ENCODE measurements around the gene DEAF1. TPM values are rescaled to one million over a fixed set of nuclear protein-coding genes. Genes with fewer than 3 reads are reported as not detected.

Gene DEAF1
- total RNA-seq, 1 donor from 2014 or later = 30.9 TPM

DNA sequence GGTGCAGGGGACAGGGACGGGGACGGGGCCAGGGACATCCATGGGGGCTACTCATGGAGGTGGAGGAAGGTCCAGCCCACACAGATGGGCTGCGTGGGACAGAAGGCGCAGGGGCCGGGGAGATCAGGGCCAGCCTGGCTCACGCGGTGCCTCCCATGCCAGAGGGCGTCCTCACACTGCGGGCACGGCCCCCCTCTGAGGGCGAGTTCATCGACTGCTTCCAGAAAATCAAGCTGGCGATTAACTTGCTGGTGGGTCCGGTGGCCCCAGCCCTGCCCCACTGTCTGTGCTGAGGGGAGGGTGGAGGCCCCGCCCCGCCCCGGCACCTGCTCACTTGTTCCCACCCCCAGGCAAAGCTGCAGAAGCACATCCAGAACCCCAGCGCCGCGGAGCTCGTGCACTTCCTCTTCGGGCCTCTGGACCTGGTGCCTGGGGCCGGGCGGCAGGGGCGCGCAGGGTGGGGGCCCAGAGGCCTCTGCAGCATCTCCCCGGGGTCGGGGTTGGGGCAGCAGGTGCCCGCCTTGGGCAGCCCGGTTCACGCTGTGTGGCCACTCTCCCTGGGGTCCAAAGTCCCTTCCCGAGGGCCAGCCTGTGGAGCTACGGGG, 26.8 kb upstream of the DEAF1 start:
- no peak for DNase-seq (ENCODE audit: low read depth in 2 of 2)

DNA sequence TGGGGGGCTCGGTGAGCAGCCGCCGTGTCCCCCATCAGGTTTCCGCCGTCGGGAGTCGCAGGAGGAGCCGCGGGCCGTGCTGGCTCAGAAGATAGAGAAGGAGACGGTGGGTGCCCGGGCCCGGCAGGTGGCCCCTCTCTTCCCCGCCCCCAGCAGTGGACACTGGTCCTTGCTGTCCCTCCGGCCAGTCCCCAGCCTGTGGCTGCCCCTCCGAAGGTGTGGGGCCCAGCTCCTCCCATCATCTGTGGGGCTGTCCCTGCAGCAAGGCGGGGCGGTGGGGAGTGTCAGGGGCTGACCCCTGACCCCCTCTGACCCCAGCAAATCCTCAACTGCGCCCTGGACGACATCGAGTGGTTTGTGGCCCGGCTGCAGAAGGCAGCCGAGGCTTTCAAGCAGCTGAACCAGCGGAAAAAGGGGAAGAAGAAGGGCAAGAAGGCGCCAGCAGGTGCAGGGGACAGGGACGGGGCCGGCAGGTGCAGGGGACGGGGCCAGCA, 26.3 kb upstream of the DEAF1 start:
- no peak for DNase-seq (ENCODE audit: low read depth in 2 of 2)

DNA sequence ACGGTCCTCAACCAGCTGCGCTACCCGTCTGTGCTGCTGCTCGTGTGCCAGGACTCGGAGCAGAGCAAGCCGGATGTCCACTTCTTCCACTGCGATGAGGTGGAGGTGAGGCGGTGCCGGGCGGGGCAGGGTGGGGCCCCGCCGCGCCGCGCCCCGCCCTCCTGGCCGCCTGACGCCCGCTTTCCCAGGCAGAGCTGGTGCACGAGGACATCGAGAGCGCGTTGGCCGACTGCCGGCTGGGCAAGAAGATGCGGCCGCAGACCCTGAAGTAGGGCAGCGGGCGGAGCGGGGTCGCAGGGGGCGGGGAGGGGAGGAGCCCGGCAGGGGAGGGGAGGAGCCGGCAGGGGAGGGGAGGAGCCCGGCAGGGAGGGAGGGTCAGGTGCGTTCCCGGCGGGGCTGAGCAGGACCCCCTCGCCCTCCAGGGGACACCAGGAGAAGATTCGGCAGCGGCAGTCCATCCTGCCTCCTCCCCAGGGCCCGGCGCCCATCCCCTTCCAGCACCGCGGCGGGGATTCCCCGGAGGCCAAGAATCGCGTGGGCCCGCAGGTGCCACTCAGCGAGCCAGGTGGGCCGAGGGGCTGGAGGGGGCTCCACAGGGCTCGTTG, 25.7 kb upstream of the DEAF1 start:
- DNase-seq (ENCODE audit: low read depth in 2 of 2) = peak; percentile 41 to 51

DNA sequence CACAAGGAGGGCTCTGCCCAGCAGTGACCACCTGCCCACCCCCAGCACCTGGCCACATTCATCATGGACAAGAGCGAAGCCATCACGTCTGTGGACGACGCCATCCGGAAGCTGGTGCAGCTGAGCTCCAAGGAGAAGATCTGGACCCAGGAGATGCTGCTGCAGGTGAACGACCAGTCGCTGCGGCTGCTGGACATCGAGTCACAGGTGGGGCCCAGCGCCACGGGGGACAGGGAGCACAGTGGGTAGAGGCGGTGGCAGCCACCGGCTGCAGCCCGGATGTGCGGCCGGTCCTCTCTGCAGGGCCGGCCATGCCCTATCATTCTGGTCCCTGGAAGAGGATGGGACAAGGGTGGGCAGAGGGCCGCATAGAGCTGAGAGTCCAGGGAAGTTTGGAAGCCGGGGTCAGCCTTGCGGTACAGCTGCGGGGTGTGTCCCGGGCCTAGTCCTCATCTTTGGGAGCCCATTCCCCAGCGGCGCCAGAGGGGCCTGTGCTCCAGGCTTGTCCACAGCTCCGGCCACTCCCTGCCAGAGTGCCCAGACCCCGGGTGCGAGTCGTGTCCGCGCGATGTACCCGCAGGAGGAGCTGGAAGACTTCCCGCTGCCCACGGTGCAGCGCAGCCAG, 25.1 kb upstream of the DEAF1 start:
- DNase-seq (ENCODE audit: low read depth in 2 of 2) = no peak

DNA sequence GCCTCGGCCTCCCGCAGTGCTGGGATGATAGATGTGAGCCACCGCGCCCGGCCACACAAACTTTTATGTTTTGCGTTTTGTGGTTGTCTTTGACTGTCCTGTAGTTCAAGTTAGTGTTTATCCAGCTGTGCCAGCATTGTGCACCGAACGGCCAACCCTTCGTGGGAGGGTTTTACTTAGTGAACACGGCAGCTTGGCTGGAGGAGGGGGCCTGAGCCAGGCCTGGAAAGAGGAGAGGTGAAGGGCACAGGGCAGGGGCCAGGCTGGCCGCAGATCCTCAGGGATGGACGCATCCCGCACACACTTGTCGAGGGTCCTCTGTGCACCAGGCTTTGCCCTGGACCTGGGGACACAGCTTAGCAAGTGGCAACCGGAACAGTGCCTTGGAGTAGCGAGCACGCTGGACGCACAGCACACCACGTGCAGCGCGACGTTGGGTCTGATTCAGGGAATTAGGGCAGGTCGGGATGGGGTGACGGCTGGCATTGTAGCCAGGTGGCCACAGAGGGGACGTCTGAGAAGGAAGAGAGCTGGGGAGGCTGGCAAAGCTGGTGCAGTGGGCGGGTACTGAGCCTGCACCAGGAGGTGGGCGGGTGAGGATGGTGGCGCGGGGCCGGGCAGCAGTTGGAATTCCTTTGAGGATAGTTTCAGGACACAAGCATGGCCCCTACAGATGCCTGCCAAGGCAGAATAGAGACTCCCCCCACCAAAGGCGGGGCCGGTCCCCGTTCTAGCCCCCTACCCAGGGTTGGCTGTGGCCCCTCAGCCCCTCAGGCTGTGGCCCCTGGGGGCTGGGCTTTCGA, 24.4 kb upstream of the DEAF1 start:
- no peak for DNase-seq (ENCODE audit: low read depth in 2 of 2)

DNA sequence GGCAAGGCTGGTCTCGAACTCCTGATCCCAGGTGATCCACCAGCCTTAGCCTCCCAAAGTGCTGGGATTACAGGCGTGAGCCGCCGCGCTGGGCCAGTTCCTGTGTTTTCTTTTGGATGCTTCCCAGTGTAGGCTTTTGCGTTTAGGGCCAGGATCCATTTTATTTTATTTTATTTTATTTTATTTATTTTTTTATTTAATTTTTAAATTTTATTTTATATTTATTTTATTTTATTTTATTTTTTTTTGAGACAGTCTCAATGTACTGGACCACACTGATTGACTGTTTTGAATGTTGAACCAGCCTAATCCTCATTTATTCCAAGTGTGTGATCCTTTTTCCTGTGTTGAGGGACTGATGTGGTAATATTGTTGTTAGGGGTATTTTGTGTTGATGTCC, 19.4 kb upstream of the DEAF1 start:
- DNase-seq (ENCODE audit: low read depth in 2 of 2) = no peak

DNA sequence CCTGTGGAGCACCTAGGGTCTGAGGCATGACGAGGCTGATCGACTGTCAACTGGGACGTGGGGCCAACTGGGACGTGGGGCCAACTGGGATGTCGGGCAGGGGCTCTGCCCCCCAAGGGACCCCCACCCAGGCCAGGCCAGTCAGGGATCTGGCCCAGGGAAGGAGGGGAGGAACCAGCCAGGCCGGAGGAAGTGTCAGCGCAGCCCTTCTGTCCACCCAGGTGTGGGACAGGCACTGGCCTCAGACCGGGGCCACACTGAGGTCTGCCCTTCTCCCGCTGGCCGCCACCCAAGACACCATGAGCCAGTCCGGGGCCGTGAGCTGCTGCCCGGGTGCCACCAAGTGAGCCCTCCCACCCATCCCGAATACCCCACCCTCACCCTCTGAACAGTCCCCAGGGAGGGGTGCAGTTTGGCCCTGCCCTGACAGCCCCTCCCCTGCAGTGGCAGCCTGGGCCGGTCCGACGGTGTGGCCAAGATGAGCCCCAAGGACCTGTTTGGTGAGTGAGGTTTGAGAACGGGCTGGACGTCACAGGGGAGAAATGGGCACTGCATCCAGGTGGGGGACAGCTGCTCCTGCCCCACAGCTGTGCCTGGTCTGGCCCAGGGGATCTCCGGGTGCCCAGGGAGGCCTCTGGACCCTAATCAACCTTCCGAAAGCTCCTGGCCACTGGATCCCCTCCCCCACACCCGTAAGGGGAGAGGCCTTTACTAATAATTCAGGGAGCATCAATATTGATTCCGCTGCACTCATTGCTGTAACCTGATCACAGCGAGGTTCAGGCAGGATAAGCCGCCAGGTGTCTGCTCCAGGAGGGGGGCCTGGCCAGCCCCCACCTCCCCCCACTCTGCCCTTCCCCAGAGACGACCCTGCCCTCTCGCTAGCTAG, 14.3 kb upstream of the DEAF1 start:
- DNase-seq (ENCODE audit: low read depth in 2 of 2) = no peak

DNA sequence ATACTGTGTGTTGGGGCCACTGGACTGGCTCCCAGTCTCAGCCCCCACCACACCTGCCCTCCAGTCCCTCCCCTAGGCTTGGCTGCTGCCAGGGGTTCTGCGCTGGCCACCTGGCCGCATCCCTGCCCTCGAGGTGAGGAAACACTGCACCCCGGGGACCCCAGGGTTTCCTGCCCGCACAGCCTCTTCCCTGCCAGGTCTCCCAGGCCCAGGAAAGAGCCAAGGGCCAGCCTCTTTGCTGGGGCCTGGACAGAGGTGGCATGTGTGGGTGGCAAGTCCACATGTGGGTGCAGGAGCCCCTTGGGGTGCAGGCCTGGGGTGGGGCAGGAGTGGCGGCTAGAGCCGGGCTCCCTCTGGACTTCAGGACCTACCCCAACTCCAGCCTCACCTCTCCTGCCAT, 13.5 kb upstream of the DEAF1 start:
- DNase-seq (ENCODE audit: low read depth in 2 of 2) = no peak

DNA sequence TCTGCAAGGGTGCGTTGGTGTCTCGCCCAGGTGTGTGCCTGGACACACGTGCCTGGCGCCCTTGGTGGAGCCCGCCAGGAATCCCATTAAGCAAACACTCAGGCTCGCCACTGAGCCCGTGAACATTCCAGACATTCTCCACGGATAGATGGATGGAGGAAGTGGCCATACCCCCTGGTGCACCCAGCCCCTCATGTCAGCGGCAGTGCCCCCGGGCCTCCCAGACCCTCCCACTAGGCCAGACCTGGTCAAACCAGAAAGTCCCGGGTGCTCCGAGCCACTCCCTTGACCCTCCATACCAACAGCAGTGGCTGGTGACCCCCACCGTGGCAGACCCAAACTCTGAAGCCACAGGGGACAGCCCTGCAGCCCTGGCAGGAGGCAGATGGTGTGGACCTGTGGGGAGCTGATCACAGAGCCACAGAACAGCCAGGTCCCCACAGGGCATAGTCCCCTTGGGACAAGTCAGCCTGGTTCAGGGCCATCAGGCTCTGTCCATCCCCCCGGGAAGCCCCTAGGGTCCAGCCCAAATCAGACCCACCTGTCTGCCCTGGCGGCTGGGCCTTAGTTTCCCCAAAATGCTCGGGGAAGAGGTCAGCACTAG, 12.9 kb upstream of the DEAF1 start:
- no peak for DNase-seq (ENCODE audit: low read depth in 2 of 2)

DNA sequence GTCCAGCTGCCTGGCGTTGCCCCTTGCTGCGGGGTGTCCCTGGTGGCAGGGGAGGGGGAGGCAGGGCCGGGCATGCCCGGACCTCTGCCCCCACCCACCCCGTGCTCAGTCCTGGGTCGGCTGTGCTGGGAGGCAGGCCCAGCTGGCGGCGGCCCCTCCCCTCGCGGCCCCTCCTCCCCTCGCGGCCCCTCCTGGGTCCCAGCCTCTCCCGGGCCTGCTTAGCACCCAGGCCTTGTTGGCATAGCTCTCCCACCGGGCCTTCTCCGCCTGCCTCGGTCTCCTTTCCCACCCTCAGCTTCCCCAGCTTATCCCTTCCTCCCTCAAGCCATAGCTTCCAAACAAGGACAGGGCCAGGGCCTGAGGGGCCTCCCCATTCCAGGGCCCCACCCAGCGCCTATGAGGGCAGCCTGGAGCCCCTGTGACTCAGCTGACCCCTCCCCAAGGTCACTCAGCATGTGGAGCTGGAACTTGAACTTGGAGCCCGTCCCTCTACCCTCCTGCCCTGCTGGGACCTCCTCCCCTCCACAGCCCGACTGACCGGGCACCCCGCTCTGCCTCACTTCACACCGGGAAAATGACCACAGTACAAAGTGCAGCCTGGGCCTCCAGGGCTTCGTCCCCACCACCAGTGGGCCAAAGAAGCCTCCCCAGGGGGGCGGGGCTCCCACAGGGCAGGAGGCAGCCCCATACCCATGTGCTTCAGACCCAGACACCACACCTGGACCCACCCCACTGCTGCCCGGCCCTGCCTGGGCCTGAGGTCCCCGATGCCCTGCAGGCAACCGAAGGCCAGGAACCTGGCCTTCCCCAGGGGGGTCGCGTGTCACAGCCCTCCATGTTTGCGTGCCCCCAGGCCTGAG, 12.2 kb upstream of the DEAF1 start:
- no peak for DNase-seq (ENCODE audit: low read depth in 2 of 2)

DNA sequence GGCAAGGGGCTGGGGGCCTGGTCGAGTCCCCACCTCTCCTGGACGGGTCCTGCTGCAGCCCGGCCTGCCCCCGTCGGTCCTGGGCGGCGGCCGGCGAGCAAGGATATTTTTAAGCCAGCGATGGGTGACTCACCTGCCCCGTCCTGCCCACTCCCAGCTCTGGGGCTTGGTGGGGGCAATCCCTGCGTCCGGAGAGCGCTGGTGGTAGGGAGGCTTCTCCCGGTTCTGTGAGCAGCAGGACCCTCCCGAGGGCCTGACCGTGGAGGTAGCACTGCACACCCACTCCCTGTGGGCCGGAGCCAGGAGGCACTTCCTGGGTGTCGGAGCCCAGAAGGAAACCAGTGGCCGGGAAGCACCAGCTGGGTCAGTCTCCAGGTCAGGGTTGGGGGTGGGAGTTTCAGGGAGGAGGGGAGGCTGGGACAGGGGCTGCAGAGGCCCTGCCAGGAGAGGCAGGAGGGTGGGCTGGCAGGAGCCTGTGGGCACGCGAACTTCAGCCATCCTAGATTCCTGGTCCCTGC, 11.5 kb upstream of the DEAF1 start:
- peak in 1 of 2 donors; percentile 37 for DNase-seq (ENCODE audit: low read depth in 2 of 2)

DNA sequence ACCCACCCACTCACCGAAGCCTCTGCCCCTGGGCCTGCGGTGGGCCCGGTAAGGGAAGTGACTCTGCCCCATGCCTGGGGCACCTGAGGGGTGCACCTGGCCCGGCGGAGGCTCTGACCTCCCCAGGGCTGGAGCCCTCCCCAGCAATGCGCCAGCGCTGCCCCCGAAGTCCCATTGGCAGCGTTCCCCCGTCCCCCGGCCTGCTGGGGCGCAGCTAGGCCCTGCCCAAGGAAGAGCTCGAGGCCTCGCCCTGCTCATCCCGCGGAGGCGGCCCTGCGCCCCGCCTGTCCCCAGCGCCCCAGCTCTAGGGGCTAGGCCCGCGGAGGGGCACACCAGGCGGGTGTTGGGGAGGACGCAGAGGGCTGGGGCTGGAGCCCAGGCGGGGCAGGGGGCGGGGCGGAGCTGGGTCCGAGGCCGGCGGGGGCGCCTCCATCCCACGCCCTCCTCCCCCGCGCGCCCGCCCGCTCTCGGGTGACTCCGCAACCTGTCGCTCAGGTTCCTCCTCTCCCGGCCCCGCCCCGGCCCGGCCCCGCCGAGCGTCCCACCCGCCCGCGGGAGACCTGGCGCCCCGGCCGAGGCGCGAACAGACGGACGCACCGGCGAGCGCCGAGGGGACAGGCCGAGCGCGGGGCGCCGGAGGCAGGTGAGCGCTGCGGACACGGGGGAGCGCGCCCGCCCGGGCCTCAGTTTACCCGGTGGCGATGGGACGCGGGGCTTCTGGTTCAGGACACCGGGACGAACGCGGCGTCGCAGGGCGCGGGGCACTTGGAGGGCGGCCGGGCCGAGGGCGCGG, 10.8 kb upstream of the DEAF1 start, which contains the start of gene EPS8L2:
Gene EPS8L2 (plus strand): TSS at position 586 of the 793 bp plus-strand sequence. CDS start 3,177 bp downstream, outside the sequence.
- DNase-seq (ENCODE audit: low read depth in 2 of 2) = no peak

DNA sequence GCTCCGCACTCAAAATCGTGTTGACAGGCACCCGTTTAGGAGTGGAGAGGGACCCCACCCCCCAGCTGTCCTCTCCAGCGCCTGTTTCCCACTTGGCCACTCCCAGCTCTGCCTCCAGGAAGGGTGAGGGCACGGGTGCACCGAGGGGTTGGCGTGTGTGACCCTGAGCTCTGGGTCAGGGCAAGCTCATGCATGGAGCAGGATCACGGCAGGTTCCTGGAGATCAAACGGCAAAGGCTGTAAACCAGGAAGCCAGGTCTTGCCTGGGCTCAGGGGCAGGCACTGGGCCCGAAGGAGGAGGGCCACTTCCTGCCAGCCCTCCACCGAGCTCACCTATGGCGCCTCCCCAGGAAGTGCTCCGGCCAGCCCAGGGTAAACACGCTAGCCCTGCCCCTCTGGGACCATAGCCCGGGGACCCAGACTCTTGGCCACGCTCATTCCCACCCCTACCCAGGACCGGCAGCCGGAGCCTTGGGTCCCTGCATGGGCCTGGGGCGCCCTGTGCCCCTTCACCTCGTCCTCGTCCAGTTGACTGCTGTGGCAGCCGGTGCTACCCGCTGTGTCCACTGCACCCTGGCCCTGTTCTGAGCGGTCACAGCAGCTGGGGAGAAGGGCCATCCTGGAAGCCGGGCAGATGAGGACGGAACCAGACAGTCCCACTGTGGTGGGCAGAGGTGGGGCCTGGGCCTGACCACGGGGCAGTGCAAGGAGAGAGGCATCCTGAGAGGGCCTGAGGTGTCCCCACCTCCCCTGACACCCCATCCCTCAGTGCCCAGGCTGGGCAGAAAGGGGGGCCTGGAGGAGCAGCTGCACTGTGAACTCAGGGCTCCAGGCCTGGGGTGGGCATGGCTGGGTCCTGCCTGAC, 10.0 kb upstream of the DEAF1 start:
- no peak for DNase-seq (ENCODE audit: low read depth in 2 of 2)

DNA sequence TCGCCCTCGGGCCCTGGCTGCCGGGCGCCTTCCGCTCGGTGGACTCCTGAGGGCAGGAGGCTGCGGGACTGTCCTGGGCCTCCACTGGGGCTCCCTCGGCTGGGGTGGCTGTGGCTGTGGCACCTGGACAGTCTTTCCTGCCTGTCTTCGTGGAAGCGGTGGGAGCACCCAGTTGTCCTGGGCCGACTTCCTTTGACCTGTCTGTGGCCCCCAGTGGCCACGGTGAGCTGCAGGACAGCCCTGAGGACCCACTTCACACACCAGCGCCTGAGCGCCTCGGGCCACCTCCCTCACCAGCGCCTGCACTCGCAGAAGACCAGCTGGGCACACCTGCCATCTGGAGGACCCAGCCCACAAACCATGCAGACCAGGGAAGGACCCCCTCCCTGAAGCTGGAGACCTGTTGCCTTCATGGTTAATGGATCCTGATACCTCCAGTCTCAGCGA, 9.2 kb upstream of the DEAF1 start:
- no peak for DNase-seq (ENCODE audit: low read depth in 2 of 2)

DNA sequence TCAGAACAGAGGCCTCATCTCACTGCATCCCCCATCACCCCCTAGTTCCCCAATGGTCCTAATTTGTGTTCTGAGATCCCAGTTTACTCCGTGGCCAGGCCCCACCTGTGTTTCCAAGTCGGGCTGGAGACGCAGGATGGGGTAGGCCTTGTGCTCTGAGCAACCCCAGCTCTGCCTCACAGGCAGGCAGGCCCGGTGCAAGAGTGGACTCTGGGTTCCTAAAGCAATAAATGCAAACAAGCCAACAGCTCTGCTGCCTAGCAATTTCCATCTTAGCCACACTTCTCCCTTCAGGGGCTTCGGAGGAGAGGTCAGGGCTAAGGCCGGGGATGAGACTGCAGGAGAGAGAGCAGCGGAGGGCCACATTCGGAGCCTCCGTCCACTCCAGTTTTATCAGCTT, 8.5 kb upstream of the DEAF1 start:
- DNase-seq (ENCODE audit: low read depth in 2 of 2) = no peak

DNA sequence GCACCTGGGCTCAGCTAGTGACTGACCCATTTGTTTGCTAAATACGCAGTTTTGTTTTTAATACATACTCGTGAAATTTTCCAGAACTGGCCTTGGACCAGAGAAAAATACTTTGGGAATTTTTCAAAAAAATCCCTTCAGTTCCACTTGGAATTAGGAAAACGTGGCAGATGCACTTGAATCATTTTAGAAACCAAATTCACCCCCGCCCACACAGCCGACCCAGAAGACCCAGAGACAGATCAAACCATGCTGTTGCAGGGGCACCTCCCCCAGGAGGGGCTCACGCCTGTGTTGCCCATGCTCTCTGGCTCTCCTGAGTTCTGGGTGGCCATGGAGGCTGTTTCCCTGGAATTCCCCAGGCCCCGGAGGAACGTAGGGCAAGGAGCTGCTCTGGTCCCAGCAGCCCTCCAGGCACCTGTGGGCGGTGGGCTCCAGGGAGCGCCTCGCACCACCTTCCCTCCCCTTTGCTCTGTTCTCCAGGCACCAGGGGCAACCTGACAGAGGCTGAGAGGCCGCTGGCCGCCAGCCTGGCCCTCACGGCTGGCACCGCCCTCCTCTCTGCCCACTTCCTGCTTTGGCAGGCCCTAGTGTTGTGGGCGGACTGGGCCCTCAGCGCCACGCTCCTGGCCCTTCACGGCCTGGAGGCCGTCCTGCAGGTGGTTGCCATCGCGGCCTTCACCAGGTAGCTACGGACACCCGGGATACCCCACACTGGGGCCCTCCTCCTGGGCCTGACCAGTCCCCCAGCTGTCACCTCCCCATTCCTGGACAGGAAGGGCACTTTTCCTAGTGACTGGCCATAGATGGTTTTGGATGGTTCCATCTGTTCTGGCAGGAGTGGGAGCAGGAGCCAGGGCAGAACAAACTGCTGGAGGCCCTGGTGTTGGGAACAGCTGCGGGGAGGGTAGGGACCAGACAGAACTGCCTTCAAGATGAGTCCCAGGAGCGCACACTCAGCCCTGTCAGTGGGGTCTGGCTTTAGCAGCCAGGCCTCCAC, 7.7 kb upstream of the DEAF1 start:
- peak in 1 of 2 donors; percentile 30 for DNase-seq (ENCODE audit: low read depth in 2 of 2)

Data from dermis microvascular lymphatic vessel endothelial cell (primary cell).